K562 (cell line): Measurements from ENCODE around the gene ACRBP. TPM values are rescaled to one million over a fixed set of nuclear protein-coding genes. Genes with fewer than 3 reads are reported as not detected.

ENCODE experiments used
- ATF3 ChIP-seq, 2 experiments: fragments of 450-650 bp in 1 of 2; sonication (generic) in 1 of 2; formaldehyde crosslinking in 1 of 2; IDR thresholded peaks in 1 of 2; conservative IDR thresholded peaks in 1 of 2; 2 replicates each; pipeline versions ENCODE4 v1.6.1 to v1.8.1; 2016 to 2023; ENCODE audit warnings: mild to moderate bottlenecking in 2 of 2, moderate library complexity in 2 of 2, inconsistent platforms in 1 of 2, missing genetic modification reagents in 1 of 2
- ATF7 ChIP-seq: fragments of 450-650 bp; IDR thresholded peaks from 2 replicates; pipeline ENCODE4 v1.7.1; 2014; ENCODE audit warnings: mild to moderate bottlenecking, moderate library complexity
- BRF2 ChIP-seq: IDR thresholded peaks from 3 replicates; pipeline ENCODE4 v1.6.1; 2011; ENCODE audit warnings: borderline replicate concordance, mild to moderate bottlenecking; ENCODE audit not compliant: insufficient read length, insufficient read depth
- CLOCK ChIP-seq: fragments of 250-450 bp; sonication (Bioruptor Pico); IDR thresholded peaks from 2 replicates; pipeline ENCODE4 v1.4.0; 2020; ENCODE audit warnings: mild to moderate bottlenecking, moderate library complexity, borderline replicate concordance
- CTBP1 ChIP-seq: fragments of 450-650 bp; IDR thresholded peaks from 2 replicates; pipeline ENCODE4 v1.6.1; 2016; ENCODE audit warnings: borderline replicate concordance
- DMBX1 ChIP-seq: fragments of 250-450 bp; sonication (Bioruptor Pico); IDR thresholded peaks from 2 replicates; pipeline ENCODE4 v1.8.0; 2022; ENCODE audit warnings: inconsistent platforms, mild to moderate bottlenecking, moderate library complexity, borderline replicate concordance
- FOXJ3 ChIP-seq: sonication (generic); formaldehyde crosslinking; IDR thresholded peaks from 2 replicates; pipeline ENCODE4 v1.4.0; 2020; ENCODE audit warnings: mild to moderate bottlenecking, missing genetic modification reagents
- HNRNPH1 ChIP-seq: fragments of 200-400 bp; formaldehyde crosslinking; optimal IDR thresholded peaks from 2 replicates; pipeline ENCODE3; 2017; ENCODE audit warnings: low read depth, mild to moderate bottlenecking, low read length, moderate library complexity
- KAT8 ChIP-seq: fragments of 450-650 bp; IDR thresholded peaks from 2 replicates; pipeline ENCODE4 v1.6.1; 2016; ENCODE audit warnings: low read depth, mild to moderate bottlenecking
- NCOR1 ChIP-seq: fragments of 450-650 bp; IDR thresholded peaks from 2 replicates; pipeline ENCODE4 v1.6.1; 2016; ENCODE audit warnings: mild to moderate bottlenecking, moderate library complexity
- NR4A1 ChIP-seq, 2 experiments: fragments of 250-450 bp in 1 of 2; fragments of 450-650 bp in 1 of 2; sonication (Bioruptor Pico) in 1 of 2; IDR thresholded peaks; 2 replicates each; pipeline versions ENCODE4 v1.4.0 to v1.6.1; 2016 to 2020; ENCODE audit warnings: mild to moderate bottlenecking in 2 of 2, missing compliant biosample characterization in 1 of 2, missing genetic modification characterization in 1 of 2, moderate library complexity in 1 of 2
- PHB ChIP-seq: fragments of 250-450 bp; sonication (Bioruptor Pico); IDR thresholded peaks from 2 replicates; pipeline ENCODE4 v1.5.0; 2021
- PTTG1 ChIP-seq: fragments of 450-650 bp; IDR thresholded peaks from 2 replicates; pipeline ENCODE4 v1.6.1; 2016; ENCODE audit warnings: low read depth, mild to moderate bottlenecking, missing genetic modification characterization, missing compliant biosample characterization
- RNF219 ChIP-seq: fragments of 250-450 bp; sonication (Bioruptor Pico); IDR thresholded peaks from 2 replicates; pipeline ENCODE4 v1.5.0; 2022; ENCODE audit warnings: mild to moderate bottlenecking
- STAT5B ChIP-seq: fragments of 250-450 bp; sonication (Bioruptor Pico); IDR thresholded peaks from 2 replicates; pipeline ENCODE4 v1.8.0; 2021; ENCODE audit warnings: mild to moderate bottlenecking, inconsistent platforms
- TCF7L2 ChIP-seq: fragments of 150-350 bp; IDR thresholded peaks from 2 replicates; pipeline ENCODE4 v1.6.1; 2016; ENCODE audit warnings: low read depth, mild to moderate bottlenecking, low read length, moderate library complexity
- TFAM ChIP-seq: fragments of 250-450 bp; sonication (Bioruptor Pico); conservative IDR thresholded peaks from 2 replicates; pipeline ENCODE4 v1.5.0; 2021; ENCODE audit warnings: mild to moderate bottlenecking, moderate library complexity
- ZNF316 ChIP-seq: fragments of 450-650 bp; IDR thresholded peaks from 2 replicates; pipeline ENCODE4 v1.6.1; 2016
- ZNF445 ChIP-seq: fragments of 250-450 bp; sonication (Bioruptor Pico); IDR thresholded peaks from 2 replicates; pipeline ENCODE4 v1.4.0; 2020; ENCODE audit warnings: low read depth, mild to moderate bottlenecking, moderate library complexity
- ZNF644 ChIP-seq: fragments of 200-800 bp; sonication (Bioruptor generic); IDR thresholded peaks from 2 replicates; pipeline ENCODE4 v1.6.1; 2016; ENCODE audit warnings: low read depth, missing genetic modification characterization, missing compliant biosample characterization
- ZNF79 ChIP-seq: fragments of 250-450 bp; sonication (Bioruptor Pico); IDR thresholded peaks from 2 replicates; pipeline ENCODE4 v1.4.0; 2020; ENCODE audit warnings: low read depth, mild to moderate bottlenecking, moderate library complexity
- polyA plus RNA-seq, 8 experiments: library from polyadenylated mRNA; depleted of rRNA in 4 of 8; stranded (reverse) in 5 of 8; unstranded in 3 of 8; fragments of >200 nt; fragmentation: Nextera tagmentation in 2 of 8; fragmentation: Illumina TruSeq in 1 of 8; extraction: Ambion mirVana in 2 of 8; extraction: Trizol in 1 of 8; gene quantifications; 2 replicates each; pipeline versions ENCODE4 v1.2.1 to v1.2.3, GENCODE V29; 2011 to 2014; ENCODE audit warnings: inconsistent platforms in 1 of 8, missing spikeins in 1 of 8
- total RNA-seq, 7 experiments: library from RNA; depleted of rRNA in 6 of 7; stranded (reverse); fragments of >200 nt in 6 of 7; fragmentation: Illumina TruSeq in 2 of 7; extraction: Trizol in 2 of 7; gene quantifications; 2 replicates each; pipeline versions ENCODE4 v1.2.1 to v1.2.3, GENCODE V29; 2011 to 2021; ENCODE audit warnings: low replicate concordance in 1 of 7

The ACRBP gene
- total and polyA plus RNA-seq, 9 of the 15 experiments (the other 6 are each of a cell fraction or from before 2014, with no cell fraction given) = 3.1 to 31.8 (median 8.4) TPM

- TF ChIP-seq PHB (no peak), FOXJ3 (no peak), HNRNPH1 (no peak), ZNF79 (CRISPR knock-in tag) (no peak), STAT5B (CRISPR knock-in tag) (no peak), NR4A1 (CRISPR knock-in tag; IDR thresholded peaks at IDR 0.05) (no peak), NR4A1 (tag; IDR thresholded peaks at IDR 0.05) (no peak), RNF219 (CRISPR knock-in tag) (no peak), BRF2 (no peak), ZNF445 (CRISPR knock-in tag) (no peak), TFAM (CRISPR knock-in tag) (no peak), KAT8 (peak; percentile 74), ATF3 (IDR thresholded peaks at IDR 0.05) (peak; percentile 99), ATF3 (CRISPR knock-in tag; conservative IDR thresholded peaks at IDR 0.05) (peak; percentile 62; the same call in 1 of the 2 replicates), ATF7 (peak; percentile 99), NCOR1 (no peak), ZNF316 (no peak), TCF7L2 (peak; percentile 3; the same call in 1 of the 2 replicates), DMBX1 (CRISPR knock-in tag) (0 out of 2 replicates have a peak, but pooled peaks have one; percentile 41), CTBP1 (no peak), PTTG1 (no peak), ZNF644 (no peak), CLOCK (no peak)
Observed at GRCh38 chr12:6662906-6663742, 15.9 kb upstream of the ACRBP start, which contains the start of gene ING4 (continued).
